ENCODE measurements around the gene MKRN2OS.
"Not testable (repeated sequence)": the region's sequence is repeated elsewhere in the genome, so short reads cannot be mapped to it uniquely, and the experiment has no call there.

The MKRN2OS gene

GRCh38 chr3:12561397-12561796 is 16.1 kb upstream of the MKRN2OS start:
- DNase-seq (ENCODE audit: low read depth in 2 of 2): no peak

DNA sequence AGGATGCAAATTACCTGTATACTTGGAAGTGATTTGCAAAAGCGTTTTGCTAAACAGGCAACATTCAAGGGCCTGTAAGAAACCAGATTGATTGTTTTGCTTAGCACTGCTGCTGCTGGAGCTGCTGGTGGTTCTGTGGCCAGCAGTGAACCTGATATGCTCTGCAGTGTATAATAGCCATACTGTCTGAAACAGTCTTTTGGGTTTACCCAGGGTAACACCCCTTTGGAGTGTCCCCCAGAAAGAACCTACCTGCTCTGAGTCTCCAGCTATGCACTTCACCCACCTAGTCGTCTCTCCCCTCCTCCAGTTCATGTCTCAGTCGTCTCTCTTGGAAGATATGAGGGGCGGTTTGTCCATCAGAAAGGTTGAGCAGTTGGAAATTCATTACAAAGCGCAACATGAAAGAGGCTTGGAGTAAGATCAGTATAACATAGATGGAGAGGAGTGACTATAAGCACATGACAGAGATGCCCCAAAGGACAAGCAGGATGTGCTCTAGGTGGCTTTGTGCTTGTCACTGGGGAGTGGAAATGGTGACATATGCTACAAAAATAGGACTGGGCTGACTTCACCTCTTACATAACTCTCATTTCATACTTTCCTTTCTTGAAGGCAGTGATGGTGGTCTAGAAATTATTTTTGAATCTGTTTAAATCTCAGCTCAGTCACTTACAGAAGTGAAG is 15.3 kb upstream of the MKRN2OS start:
- no peak for DNase-seq (ENCODE audit: low read depth in 2 of 2)

DNA sequence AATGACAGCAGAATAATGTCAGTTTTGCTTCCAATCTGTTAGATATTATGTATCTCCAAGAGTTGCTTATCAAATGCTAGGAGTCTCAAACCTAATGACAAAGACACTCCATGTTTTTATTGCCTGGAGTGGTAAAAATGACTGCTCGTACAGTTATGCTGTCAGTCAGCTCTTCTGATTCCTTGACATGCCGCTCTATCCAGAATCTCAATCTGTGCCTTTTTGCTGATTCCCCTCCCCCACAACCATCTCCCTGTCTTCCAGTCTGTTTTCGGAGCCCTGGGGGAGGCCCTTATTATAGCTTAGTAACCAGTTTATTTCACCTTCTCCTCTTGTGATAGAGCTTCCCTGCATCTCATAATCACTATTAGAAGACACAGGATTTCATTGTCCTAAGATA is 14.2 kb upstream of the MKRN2OS start:
- DNase-seq (ENCODE audit: low read depth in 2 of 2): no peak

DNA sequence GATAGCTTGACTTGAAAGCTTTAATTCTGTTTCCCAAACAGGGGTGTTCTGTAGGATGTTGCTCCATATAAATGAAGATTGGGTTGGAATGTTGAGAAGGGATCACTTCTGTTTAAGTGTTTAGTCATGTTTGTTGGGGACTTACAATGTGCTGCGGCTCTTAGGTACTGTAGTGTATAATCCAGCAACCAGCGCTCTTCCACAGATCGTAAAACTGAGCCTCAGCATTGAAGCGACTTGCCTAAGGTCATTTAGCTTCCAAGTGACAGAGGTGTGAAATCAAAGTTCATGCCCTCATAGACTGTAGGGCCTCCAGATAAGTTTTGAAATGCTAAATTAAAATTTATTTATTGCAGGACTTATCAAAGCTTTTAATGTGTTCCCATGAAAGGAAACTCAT is 13.4 kb upstream of the MKRN2OS start:
- no peak for DNase-seq (ENCODE audit: low read depth in 2 of 2)

GRCh38 chr3:12557473-12558100 is 12.3 kb upstream of the MKRN2OS start:
- no peak for DNase-seq (ENCODE audit: low read depth in 2 of 2)

DNA sequence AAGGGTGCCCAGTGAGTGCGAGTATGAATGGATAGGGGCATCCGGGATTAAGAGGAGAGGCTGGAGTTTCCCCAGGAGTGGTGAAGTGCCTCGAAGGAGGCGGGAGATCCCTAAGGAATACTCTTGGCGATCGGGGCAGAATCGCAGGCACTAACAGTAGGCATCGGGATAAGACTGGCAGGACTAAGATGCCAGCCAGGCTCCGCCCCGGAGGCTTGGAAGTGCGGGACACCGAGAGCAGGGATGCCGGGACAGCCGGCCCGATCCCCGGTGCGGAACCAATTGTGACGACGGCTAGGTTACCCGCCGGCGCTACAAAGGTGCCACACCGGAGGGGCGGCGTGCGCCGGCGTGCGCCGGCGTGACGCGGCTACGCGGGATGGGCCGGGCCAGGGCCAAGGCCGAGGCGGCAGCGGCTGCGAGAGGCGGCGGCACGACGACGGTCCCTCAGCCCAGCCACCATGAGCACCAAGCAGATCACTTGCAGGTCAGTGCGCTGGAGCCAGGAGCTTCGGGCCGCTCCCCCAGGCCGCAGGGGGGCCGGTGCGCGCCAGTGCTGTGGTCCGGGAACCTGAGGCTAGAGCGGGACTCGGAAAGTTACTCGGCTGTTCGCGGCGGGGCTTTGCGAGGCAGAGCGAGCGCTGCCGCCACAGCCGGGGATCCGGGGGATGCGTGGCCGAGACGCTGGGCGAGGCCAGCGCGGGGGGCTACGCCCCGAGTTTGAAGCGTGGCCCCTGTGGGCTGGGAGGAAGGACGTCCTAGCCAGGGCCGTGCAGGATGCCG is 11.6 kb upstream of the MKRN2OS start, which contains the start of gene MKRN2:
Gene MKRN2 (plus strand): TSS at position 398 of the 783 bp plus-strand sequence. CDS start 64 bp downstream, at position 462.
- peak; percentile 56 to 62 for DNase-seq (ENCODE audit: low read depth in 2 of 2)

- DNase-seq (ENCODE audit: low read depth in 2 of 2): no peak
These were observed 11.0 kb upstream of the MKRN2OS start for GRCh38 chr3:12556314-12556689.

GRCh38 chr3:12553921-12554391 is 8.7 kb upstream of the MKRN2OS start:
- no peak for DNase-seq (ENCODE audit: low read depth in 2 of 2)

GRCh38 chr3:12549971-12550760 is 4.9 kb upstream of the MKRN2OS start:
- no peak for DNase-seq (ENCODE audit: low read depth in 2 of 2)

DNA sequence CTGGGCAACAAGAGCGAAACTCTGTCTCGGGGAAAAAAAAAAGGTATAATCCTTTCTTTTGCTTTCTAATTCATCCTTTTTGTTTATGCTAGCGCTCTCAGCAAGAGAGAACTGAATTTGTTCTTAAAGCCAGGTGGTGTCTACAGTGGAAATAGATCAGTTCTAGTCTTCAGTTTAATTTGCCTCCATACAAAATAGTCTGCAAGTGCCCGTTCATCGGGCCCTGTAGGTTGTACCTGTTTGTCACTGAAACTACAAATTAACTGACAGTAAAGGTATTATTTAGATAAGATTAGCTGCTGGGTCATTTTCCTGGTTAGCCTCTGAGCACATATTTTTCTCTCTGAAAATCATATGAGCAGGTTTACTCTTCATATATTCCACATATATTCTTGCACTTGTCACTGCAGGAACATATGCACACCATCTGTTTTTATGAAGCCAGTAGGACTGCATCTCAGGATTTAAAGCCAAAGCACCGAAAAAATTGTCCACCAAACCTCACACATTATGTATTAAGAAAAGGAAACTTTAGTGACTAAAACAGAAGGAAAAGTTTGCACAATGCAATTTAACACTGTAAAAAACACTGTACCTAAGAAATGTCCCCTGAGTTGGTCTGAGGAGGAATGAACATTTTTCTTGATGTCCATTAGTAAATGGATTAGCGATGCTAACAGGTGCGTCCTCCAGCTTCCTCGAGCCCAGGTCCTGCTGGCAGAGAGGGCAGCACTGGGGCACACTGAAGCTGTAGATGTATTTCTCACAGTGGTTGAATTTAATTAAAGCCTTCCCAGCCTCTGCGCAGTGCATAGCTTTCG is 437 bp downstream of the MKRN2OS start:
- DNase-seq (ENCODE audit: low read depth in 2 of 2): no peak

- not testable (repeated sequence) for DNase-seq (ENCODE audit: low read depth in 2 of 2)
These were observed 1.8 kb downstream of the MKRN2OS start for GRCh38 chr3:12543497-12543896.

DNA sequence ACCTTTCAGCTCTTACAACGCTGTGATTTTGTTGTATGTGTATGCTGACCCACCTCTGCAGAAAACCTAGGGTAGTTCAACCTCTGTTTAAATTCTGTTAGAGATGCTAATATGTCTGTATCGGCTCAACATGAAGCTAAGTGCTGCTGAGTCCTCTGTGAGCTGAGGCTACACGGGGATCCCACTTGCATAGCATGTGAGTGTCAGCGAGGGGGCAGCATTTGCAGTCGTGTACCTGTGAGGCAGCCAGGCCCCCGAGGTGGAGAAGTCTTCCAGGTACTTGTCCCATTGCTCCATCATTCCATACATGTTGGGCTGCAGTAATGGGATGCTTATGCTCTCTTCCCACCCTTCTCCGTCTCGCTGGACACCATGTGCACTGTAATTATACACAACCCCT is 3.7 kb downstream of the MKRN2OS start:
- DNase-seq (ENCODE audit: low read depth in 2 of 2): no peak

GRCh38 chr3:12536423-12536822 is 8.9 kb downstream of the MKRN2OS start:
- no peak for DNase-seq (ENCODE audit: low read depth in 2 of 2)

- no peak for DNase-seq (ENCODE audit: low read depth in 2 of 2)
These were observed 13.1 kb downstream of the MKRN2OS start for GRCh38 chr3:12532182-12532581.

- DNase-seq (ENCODE audit: low read depth in 2 of 2): no peak
These were observed 17.5 kb downstream of the MKRN2OS start for GRCh38 chr3:12527757-12528143.

DNA sequence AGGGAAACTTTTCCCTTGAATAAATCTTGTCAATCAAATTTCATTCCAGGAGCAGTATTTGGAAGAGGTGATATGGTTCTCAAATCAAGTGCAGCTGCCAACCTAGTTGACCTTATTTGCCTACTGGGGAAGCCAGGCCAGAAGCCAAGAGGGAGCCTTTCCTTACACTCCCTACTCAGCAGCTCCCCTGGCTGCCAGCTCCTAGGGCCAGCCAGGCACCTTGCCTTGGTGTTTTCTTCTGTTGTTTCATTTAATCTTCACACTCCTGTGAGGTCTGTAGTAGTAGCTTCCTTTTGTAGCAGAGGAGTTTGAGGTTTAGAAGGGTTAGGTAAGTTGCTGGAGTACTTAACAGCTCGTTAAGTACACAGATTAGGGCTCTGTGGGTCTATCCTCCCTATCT is 22.6 kb downstream of the MKRN2OS start:
- no peak for DNase-seq (ENCODE audit: low read depth in 2 of 2)

DNA sequence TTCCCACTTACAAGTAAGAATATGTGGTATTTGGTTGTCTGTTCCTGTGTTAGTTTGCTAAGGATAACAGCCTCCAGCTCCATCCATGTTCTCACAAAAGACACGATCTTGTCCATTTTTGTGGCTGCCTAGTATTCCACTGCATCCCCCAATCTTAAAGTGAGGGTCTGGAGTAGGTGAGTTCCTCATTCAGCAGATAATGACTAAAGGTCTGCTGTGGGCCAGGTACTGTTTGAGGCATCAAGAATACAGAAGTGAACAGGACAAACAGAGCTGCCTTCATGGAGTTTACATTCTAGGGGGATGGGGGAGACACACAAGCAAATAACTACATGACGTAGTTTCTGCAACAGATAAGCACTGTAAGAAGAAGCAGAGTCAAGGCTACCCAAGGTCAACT is 24.3 kb downstream of the MKRN2OS start:
- DNase-seq (ENCODE audit: low read depth in 2 of 2): no peak

DNA sequence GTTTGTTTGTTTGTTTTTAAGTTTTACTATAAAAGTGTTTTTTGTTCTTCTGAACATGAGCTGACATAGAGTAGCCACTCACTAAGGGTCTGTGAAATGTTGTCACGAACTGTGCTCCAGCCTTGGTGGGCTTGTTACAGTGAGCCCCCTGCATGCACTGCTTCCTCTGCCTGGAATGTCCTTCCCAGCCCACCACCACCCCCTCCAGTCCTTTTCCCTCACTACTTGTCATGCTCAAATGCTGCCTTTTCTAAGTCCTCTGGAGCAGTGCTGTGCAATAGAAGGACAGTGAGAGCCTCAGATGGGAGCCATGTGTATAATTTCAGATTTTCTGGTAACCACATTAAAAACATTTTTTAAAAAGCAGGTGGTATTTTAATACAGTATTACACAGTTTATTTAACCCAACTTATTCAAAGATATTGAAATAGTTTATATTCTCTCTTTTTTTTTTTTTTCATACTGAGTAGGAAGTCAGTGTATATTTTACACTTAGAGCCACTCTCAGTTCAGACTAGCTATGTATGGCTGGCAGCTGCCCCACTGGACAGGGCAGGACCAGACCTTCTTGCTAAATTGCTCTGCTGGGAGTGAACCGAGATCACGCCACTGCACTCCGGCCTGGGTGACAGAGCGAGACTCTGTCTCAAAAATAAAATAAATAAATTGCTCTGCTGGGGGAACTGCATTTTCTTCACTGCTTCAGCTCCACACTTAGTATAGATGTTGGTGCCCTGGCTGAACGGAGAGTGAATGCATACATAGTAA is 26.9 kb downstream of the MKRN2OS start:
- DNase-seq (ENCODE audit: low read depth in 2 of 2): no peak

- DNase-seq (ENCODE audit: low read depth in 2 of 2): no peak
These were observed 28.4 kb downstream of the MKRN2OS start for GRCh38 chr3:12516873-12517272.

DNA sequence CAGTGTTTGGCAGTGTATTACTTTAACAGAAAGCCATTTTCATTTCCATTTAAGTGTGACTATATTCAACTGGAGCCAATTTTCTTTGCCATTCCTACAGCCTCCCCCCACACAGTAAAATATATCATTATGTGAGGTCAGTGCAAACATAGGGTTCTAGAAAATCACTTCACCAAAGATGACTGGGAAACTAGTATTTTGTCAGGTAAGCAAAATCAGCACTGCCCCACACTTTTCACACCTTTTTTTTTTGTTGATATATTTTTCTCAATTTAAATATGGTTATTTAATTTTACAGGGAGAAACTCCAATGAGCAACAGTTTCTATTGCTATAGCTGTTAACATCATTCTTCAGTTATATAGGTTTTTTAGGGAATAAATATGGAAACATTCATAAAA is 29.7 kb downstream of the MKRN2OS start:
- DNase-seq (ENCODE audit: low read depth in 2 of 2): no peak

All from fibroblast of skin of left biceps (primary cell).